GM21390 (cell line): ENCODE results near the gene C11orf54.
"Not testable (repeated sequence)": the region's sequence is repeated elsewhere in the genome, so short reads cannot be mapped to it uniquely, and the experiment has no call there.

Experiments used
- ATAC-seq: cut with Tn5 transposase; IDR thresholded peaks from one replicate; pipeline ENCODE4 v1.9.1; 2021; ENCODE audit not compliant: unreplicated experiment

C11orf54 gene

DNA sequence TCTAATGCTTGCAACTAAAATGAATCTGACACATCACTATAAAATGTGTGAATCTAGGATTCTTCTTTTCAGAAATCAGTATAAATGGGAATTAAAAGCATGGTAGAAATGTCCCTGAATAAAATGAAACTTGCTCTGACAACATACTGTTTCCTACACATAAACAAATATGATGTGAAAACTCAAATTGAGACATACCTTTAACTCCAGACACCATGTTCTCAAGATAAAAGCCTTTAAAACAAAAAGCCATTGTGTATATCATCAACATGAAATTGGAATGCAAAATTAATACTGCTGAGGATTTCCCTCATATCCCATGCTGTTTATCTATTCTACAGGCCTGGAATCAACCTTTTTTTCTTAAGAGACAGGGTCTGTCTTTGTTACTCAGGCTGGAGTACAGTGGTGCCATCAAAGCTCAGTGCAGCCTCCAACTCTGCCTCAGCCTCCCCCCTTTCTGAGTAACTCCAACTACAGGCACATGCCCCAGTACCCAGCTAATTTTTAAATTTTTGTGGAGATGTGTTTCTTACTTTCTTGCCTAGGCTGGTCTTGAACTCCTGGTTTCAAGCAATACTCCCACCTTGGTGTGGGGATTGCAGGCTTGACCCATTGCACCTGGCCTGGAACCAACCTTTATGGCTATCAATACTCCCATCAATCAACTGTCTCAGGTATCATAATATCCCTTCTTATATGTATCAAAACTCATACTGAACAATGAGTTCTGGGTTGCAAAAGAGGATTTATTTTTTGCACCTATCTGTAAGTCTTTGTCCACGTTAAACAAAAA is 6.8 kb upstream of the C11orf54 start:
- no peak for ATAC-seq

DNA sequence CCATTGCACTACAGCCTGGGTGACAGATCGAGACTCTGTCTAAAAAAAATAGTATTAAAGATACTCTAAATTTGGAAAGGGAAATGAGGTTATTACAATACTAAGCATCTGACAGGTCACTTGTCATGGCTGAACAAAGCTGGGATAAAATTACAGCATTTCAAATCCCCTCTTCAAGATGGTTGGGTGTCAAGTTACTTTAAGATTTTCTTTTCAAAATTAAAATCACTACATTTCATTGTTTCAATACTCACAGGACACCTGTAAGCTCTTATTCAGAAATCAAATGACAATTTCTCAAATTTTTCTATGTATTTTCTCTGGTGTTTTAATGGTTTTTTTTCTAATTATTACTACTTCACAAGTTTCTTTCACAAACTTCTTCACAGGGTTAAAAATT is 5.8 kb upstream of the C11orf54 start:
- no peak for ATAC-seq

DNA sequence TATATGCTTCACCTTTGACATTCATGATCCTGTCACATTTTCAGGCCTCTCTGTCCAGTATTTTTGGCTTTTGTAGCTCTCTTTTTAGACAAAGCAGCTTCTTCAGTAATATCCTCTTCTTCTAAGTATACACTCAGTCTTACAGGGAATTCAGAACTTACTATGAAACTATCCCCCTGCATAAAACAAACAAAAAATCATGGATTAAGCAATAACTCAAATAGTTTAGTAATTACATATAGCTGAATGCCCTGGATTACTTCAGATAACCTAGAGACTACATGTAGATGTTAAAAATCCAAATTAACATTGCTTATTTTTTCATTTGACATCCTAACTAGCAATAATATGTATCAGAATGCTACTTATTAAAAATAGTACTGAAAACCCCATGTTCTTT is 5.3 kb upstream of the C11orf54 start:
- ATAC-seq: no peak

DNA sequence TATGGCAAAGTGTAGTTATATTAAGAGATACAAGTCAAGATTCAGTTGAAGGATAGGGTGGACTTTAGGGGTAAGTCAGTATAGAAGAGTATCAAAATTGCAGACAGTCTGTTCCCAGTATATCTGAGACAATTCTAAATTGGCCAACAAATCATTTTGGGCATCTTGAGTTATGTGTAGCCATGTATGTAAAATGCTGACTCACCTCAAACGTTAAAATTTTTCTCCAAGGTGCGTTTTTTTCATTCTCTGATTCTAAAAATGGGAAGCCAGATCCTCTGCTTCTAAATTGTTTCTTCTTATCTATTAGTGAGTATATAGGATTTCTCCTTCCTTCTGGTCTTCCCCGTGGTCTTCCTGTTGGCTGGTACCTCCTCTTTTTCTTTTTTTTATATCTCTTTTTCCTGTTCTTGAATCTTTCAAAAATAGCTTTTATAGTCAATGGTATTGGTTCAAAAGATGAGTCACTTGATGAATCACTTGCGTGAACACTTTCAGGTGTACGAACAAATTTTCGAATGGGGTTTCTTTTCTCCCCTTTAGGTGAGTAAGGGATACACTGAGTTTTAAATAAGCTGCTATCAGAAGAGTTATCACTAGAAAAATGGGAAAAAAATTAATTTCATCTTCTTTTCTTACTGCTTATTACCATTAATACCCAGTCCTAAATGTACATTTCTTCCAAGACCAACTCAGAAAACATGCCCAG is 3.4 kb upstream of the C11orf54 start:
- no peak for ATAC-seq

DNA sequence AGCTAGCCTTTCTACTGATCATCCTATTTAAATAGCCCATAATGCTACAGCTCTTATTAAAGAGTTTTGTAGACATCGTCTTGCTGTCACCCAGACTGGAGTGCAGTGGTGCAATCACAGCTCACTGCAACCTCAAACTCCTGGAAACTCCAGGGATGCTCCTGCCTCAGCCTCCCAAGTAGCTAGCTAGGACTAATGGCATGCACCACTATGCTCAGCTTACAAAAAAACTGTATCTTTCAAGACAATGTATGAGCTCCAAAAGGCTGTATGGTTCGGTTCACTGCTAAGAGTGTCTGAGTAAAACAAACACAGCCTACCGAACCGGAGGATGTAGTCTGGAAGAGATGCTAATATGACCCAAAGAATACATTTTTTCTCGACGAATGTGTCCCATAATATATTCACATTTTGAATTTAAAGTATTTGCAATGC is 2.8 kb upstream of the C11orf54 start:
- ATAC-seq: no peak

DNA sequence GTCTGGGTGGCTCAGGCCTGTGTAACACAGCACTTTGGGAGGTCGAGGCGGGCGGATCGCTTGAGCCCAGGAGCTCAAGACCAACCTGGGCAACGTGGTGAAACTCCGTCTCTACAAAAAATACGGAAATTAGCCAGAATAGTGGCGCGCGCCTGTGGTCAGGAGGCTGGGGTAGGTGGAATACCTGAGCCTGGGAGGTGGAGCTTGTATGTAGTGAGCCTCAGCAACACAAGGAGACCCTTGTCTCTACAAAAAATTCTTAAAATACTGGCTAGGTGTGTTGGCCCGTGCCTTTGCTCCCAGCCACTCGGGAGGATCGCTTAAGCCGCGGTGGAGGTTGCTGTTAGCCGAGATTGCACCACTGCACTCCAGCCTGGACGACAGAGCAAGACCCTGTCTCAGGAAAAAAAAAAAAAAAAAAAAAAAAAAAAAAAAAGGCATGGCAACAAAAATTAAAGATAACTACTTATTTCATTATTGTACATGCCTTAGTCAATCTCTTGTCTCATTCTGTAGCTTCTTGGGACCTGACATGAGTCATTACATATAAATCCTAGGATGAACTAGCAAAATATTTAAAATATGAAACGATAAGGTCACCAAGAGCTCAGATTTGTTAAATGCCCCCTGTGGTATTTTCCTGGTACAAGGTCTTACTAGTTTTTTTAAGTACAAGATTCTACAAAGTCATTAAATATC is 1.3 kb upstream of the C11orf54 start:
- ATAC-seq: no peak

DNA sequence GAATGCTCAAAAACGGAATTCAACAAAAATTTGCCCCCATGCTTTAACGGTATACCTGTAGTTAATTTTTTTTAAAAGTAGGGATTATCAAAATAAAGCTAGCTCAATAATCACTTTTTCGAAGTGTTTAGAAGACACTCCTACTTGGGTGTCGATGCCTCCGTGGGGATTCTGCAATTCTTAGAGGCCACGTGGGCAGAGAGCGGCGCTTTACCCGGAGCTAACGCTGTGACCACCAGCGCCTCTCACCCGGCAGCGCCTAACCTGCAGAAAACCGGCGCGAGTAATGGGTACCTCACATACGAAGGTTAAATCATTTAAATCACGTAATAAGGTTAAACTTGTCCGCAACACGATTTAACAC is 760 bp upstream of the C11orf54 start:
- peak; percentile 33 for ATAC-seq

DNA sequence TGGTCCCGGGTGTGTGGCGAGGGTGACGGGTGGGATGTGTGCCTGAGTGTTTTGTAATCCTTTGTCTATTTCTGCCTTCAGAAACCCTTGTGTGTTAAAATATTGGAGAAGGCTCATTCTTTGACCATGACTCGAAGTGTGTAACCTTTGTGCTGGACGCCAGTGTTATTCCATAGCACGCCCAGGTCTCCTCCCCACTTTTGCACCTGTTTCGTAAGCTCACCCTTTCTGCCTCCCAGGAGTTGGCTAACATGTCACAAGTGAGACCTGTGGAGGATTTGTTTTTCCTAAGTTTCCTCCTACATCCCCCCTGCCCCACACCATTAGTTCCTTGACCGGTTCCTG is 382 bp downstream of the C11orf54 start:
- ATAC-seq: peak; percentile 8

DNA sequence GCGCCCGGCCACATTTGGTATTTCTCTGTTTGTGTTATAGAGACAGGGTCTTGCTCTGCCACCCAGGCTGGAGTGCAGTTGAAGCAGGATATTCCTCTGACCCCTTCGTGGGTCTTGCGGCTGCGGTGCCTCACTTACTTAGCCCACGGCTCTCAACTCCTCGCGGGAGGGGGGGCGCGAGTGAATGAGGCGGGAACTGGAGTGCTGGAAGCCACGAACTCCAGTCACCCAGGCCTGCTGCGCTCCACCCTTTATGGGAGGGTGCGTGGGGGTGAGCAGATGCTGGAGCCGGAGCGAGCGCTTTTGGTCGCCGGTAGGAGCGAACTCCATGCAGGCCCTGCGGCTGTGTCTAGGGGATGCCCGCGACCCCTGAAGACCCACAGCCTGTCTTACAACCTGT is 1.8 kb downstream of the C11orf54 start:
- no peak for ATAC-seq

DNA sequence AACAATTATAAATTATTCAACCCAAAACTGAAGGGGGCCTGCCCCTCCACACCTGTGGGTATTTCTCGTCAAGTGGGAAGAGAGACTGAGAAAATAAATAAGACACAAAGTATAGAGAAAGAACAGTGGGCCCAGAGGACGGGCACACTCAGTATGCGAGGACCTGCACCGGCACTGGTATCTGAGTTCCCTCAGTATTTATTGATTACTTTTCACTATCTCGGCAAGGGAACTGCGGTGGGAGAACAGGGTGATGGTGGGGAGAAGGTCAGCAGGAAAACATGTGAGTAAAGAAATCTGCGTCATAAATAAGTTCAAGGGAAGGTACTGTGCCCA is 3.2 kb downstream of the C11orf54 start:
- no peak for ATAC-seq

DNA sequence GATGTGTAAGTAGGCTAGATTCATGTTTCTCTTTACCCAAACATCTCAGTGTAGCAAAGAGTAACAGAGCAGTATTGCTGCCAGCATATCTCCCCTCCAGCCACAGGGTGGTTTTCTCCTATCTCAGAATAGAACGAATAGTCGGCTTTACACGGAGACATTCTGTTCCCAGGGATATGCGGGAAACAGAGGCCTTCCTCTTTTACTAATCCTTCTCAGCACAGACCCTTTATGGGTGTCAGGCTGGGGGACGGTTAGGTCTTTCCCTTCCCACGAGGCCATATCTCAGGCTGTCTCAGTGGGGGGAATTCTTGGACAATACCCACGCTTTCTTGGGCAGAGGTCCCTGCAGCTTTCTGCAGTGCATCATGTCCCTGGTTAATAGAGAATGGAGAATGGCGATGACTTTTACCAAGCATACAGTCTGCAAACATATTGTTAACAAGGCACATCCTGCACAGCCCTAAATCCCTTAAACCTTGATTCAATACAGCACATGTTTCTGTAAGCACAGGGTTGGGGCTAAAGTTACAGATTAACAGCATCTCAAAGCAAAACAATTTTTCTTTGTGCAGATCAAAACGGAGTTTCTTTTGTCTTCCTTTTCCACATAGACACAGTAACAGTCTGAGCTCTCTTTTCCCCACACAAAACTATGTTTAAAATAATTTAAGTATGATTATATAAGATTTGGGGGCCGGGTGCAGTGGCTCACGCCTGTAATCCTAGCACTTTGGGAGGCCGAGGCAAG is 3.7 kb downstream of the C11orf54 start:
- not testable (repeated sequence) for ATAC-seq

DNA sequence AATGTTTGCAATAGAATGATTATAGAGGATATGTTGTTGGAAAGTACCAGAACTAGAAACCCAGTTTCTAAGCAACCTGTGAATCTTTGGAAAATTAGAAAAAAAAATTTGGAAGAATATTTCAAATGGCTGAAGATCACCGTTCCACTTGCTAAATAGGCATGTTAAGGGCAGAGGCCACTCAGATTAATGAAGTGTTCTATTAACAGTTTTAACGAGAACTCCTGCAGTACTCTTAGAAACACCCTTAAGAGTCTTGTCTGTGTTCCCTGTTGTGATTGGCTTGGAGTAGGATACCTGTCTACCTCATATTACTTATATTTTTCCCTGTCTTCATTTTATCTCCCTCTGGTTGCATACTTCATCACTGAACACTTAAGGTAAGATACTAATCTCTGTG is 4.6 kb downstream of the C11orf54 start:
- no peak for ATAC-seq

DNA sequence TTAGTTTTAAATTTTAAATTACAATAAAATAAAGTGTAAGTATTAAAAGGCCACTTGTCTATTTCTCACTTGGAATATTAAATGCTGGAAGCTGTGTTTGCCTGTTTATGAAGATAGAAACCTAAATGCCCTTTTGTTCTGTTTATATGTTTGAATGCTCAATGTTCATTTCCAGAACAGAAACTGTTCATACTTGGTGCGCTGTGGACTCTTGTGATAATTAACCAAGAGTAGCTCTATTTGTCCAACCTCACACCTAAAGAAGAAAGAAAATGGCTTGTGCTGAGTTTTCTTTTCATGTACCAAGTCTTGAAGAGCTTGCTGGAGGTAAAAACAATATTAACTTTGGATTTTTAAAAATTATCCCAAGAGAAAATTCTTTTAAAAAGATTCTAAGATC is 5.7 kb downstream of the C11orf54 start:
- ATAC-seq: peak; percentile 79

DNA sequence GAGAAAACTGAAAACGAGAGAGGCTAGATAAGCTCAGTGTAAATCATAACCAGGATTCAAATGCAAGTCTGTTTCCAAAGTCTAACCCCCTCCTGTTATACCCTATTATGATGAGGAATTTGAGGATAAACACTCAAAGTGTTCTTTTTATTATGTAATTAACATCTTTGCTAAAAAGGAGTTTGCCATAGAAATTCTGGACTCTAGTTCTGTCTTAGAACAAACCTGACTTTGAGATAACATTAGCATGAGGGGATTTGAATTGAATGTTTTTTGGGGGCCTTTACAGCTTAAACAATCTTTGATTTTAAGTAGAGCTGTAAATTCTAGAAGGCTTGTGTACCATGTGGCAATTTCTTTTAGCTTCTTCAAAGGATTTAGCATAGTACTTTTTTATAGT is 9.5 kb downstream of the C11orf54 start:
- no peak for ATAC-seq

DNA sequence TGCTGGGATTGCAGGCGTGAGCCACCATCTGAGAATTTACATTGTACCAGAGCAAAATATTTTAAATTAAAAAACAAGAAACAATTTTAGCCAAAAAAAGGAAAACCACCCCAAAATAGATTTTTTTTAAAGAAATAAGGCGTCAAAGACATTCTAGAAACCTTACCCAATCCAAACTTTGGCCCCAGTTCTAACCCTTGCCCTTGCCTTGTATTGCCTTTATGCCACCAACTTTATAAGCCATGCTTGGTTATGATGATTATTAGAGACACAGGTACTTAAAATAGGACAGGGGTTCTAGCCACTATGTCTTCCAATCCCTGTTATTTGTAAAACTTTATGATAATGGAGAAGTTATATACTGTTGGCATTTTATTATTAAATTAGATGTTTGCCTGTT is 11.8 kb downstream of the C11orf54 start:
- no peak for ATAC-seq

DNA sequence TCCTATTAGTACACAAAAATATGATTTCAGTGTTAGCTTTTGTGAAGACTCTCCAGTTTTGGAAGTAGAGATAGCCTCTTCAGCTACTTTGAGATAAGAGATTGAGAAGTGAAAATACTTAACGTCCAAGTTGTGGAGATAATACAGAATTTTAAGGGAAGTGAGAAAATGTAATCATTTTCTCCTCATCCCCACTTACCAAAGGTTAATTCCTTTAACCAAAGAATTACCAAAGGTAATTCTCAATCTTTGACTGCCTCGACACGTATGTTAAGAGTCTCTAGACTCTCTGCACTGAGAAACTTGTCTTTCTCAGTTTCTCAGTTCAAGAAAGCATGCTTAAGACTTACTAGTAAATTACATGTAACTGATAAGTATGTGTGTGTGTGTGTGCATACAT is 15.3 kb downstream of the C11orf54 start:
- no peak for ATAC-seq

DNA sequence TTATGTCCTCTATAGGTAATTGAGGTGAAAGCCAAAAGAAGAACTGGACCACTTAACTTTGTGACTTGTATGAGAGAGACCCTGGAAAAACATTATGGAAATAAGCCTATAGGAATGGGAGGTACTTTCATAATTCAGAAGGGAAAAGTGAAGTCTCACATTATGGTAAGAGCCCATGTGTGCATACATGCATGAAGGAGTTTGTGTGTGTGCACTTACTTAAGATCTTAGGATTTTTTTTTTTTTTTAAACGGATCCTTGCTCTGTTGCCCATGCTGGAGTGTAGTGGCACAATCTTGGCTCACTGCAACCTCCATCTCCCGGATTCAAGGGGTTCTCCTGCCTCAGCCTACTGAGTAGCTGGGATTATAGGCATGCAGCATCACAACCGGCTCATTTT is 15.8 kb downstream of the C11orf54 start:
- no peak for ATAC-seq

DNA sequence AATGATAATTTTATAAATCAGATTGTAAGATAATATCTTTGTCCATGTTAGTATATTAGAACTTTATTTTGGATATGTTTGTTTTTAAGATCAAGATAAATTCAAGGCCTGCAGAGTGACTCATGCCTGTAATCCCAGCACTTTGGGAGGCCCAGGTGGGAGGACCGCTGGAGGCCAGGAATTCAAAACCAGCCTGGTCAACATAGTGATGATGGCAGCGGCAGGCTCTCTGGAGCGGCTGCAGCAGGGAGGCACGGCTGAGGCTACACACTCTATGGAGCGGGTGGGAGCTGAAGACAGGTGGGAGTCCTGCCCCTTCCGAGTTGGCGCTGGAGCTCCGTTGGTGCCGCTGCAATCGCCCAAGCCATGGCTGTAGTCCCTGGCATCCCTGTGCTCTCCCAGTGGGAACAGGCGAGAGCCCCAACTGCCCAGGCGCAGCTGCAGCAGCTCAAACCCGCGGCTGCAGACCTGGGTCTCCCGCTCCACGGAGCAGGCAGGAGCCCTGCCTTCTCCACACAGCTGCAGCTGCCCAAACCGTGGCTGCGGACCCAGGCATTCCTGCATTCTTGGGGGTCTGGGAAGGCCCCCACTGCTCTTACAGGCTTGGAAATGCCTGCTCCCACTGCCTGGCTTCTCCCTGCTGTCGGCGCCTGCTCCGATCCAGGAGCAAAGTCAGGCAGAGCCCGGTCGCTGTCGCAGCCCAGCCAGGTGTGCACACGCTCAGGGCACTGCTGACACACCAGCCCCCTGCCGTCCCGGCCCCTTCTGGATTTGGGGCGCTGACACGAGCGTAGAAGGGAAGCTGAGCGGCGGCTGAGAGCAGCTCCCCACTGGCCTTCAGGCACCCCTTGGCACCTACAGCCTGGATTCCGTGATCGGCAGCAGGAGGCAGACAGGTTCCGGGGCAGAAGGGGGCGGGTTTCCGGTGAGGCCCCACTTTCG is 16.7 kb downstream of the C11orf54 start:
- ATAC-seq: no peak

DNA sequence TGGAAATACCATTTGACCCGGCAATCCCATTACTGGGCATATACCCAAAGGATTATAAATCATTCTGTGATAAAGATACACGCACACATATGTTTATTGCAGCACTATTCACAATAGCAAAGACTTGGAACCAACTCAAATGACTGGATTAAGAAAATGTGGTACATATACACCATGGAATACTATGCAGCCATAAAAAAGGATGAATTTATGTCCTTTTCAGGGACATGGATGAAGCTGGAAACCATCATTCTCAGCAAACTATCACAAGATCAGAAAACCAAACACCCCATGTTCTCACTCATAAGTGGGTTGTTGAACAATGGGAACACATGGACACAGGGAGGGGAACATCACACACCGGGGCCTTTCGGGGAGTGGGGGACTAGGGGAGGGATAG is 17.7 kb downstream of the C11orf54 start:
- ATAC-seq: not testable (repeated sequence)

DNA sequence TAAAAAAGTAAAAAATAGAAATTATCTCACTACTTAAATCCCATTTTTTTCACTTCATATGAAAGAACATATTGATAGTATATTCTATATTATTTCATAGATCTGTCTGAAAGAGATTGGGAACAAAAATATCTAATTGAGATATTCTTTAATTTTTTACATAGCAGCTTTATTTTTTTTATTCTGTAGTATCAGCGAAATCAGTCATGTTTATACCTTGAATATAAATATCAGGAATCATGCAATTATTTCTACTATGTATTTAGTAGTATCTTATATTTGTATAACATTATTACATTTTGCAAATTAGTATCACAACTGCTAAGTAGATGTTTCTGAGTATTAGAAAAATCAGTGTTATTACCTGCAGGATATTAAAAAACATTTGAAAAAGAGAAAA is 20.4 kb downstream of the C11orf54 start:
- no peak for ATAC-seq
